ENCODE measurements around the gene GLO1.

Gene GLO1

GRCh38 chr6:38702558-38703397 lies at the start of gene GLO1:
Gene GLO1, minus strand, starts transcription at chr6:38703145. Its CDS starts 91 bp downstream, at chr6:38703054.
- peak; percentile 95 for DNase-seq

- no peak for DNase-seq
Measured at GRCh38 chr6:38750968-38751615, 48.1 kb upstream of the GLO1 start.

GRCh38 chr6:38749473-38749872 lies 46.5 kb upstream of the GLO1 start:
- no peak for DNase-seq

GRCh38 chr6:38739532-38739931 lies 36.6 kb upstream of the GLO1 start:
- DNase-seq = no peak

GRCh38 chr6:38738261-38738660 lies 35.3 kb upstream of the GLO1 start:
- no peak for DNase-seq

GRCh38 chr6:38736951-38737350 lies 34.0 kb upstream of the GLO1 start:
- DNase-seq = no peak

GRCh38 chr6:38730140-38730862 lies 27.4 kb upstream of the GLO1 start:
- peak; percentile 67 for DNase-seq

- no peak for DNase-seq
Measured at GRCh38 chr6:38728203-38728602, 25.3 kb upstream of the GLO1 start.

GRCh38 chr6:38725414-38726183 lies 22.7 kb upstream of the GLO1 start:
- no peak for DNase-seq

GRCh38 chr6:38724343-38724742 lies 21.4 kb upstream of the GLO1 start:
- DNase-seq = no peak

- no peak for DNase-seq
Measured at GRCh38 chr6:38723783-38724182, 20.8 kb upstream of the GLO1 start.

- DNase-seq = no peak
Measured at GRCh38 chr6:38722727-38723334, 19.9 kb upstream of the GLO1 start.

GRCh38 chr6:38722038-38722437 lies 19.1 kb upstream of the GLO1 start:
- DNase-seq = no peak

GRCh38 chr6:38720295-38720694 lies 17.4 kb upstream of the GLO1 start:
- DNase-seq = no peak

- no peak for DNase-seq
Measured at GRCh38 chr6:38719358-38719757, 16.4 kb upstream of the GLO1 start.

- DNase-seq = no peak
Measured at GRCh38 chr6:38716825-38717224, 13.9 kb upstream of the GLO1 start.

- no peak for DNase-seq
Measured at GRCh38 chr6:38715016-38715689, 12.2 kb upstream of the GLO1 start, which contains the start of gene DNAH8. Gene DNAH8, plus strand, starts transcription at chr6:38715311. Its CDS starts 7,499 bp downstream, at chr6:38722810.

GRCh38 chr6:38714239-38715015 lies 11.5 kb upstream of the GLO1 start:
- no peak for DNase-seq

GRCh38 chr6:38713812-38714211 lies 10.9 kb upstream of the GLO1 start:
- no peak for DNase-seq

- no peak for DNase-seq
Measured at GRCh38 chr6:38708496-38708895, 5.6 kb upstream of the GLO1 start.

GRCh38 chr6:38705924-38706323 lies 3.0 kb upstream of the GLO1 start:
- no peak for DNase-seq
